Fibroblast of mammary gland (primary cell): ENCODE results near the gene UQCC5.

Experiments used
- DNase-seq: peaks from one replicate; pipeline ENCODE4 v3.0.0-alpha.2; 2010; ENCODE audit warnings: low read depth
- H3K4me3 ChIP-seq: 2 replicates; pipeline ENCODE4 v1.5.1; 2011; ENCODE audit warnings: low read depth, mild to moderate bottlenecking, low read length, moderate library complexity; ENCODE audit not compliant: control insufficient read depth
- CTCF ChIP-seq: conservative IDR thresholded peaks from 2 replicates; pipeline ENCODE4 v1.5.1; 2011; ENCODE audit warnings: low read depth, low read length, inconsistent platforms; ENCODE audit not compliant: control insufficient read depth, insufficient read depth

Gene UQCC5

DNA sequence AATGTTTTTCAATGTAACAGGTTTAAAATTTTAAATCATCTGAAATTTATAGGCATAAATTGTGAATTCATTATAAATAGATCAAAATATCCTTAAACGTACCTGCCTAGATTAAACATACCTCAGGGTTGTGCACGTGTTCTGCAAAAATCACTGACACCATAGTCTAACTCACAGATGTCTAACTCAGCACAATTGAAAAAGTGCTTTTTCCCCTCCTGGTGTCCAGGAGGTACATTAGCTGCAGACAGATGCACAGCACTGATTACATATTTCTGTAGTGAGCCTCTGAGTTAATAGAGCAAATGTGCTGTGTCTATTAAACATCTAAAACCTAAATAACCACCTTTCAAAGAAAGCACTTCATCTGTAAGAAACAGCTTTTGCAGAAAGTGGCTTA lies 10.7 kb downstream of the UQCC5 start:
- TF ChIP-seq CTCF = no peak
- no peak overlapping the region for H3K4me3 ChIP-seq
- DNase-seq = no peak

DNA sequence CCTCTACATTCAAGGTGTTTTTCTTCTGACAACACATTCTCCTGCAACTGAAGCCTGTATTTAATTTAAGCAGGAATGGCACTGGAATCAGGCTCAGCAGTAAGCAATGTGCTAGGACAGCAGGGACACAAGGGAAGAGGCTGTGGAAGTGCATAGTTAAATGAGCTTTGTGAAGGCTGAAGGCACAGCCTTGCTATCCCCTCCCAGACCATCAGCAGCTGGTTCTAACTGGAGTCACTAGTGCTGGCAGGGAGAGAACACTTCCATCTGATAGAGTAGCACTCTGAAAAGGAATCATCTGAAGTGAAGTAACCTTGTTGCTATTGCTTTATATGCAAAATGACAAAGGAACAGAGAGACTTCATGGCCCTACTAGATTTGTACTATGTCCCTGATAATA lies 14.7 kb downstream of the UQCC5 start:
- TF ChIP-seq CTCF = no peak
- no peak for DNase-seq
- no peak overlapping the region for H3K4me3 ChIP-seq

- no peak for DNase-seq
- TF ChIP-seq CTCF = no peak
- H3K4me3 ChIP-seq = no peak overlapping the region
These were observed 15.7 kb downstream of the UQCC5 start for GRCh38 chr3:52552089-52552488.

GRCh38 chr3:52554026-52554755 lies 17.8 kb downstream of the UQCC5 start:
- no peak overlapping the region for H3K4me3 ChIP-seq
- TF ChIP-seq CTCF = no peak
- DNase-seq = no peak

GRCh38 chr3:52555056-52555455 lies 18.7 kb downstream of the UQCC5 start:
- no peak overlapping the region for H3K4me3 ChIP-seq
- no peak for TF ChIP-seq CTCF
- DNase-seq = peak; percentile 62

DNA sequence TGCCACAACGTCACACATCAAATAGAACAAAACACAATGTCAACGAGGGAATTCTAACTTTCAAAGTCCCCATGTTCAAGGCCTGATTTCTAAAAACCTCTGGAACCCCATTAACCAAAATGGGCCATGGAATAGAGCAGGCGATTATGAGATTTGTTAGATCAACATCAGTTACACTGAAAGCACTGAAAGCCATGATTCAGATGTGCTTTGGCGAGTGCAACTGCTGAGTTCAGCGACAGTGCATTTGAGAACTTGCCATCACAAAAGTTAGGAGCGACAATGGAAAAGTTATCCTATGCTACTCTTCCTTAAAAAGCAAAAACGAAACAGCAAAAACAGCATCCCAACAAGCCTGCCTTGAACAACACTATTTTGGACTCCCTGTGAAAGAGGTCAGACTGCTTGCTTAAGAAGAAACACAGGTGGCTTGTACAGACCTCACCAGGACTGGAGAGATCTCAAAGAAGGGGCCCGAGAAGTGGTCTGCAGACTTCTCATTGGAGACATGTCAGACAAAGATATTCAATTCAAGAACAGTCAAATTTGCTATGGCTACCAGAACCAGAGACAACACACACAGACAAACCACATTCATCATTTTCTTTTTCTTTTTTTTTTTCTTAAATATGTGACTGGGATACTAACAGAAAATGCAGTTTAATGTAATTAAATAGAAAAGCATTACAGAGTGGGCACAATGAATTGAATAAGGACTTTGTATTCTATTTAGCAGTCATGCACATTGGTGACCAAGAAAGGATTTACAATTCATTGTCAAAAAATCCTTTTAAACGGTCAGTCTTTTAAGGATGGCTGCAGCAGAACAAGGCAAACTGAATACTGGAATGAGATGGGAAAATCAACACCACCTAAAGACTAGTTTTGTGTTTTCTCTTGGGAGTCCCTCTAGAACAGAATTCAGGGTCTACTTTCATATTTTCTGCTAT lies 20.9 kb downstream of the UQCC5 start:
- DNase-seq = no peak
- H3K4me3 ChIP-seq = no peak overlapping the region
- TF ChIP-seq CTCF = no peak
